ENCODE results near the gene CISD3. TPM values are rescaled to one million over a fixed set of nuclear protein-coding genes. Genes with fewer than 3 reads are reported as not detected.
A peak's percentile ranks its signal among the peaks of the same experiment; 100 is the strongest.

Gene CISD3
- total and polyA plus RNA-seq, 10 of the 15 experiments (the other 5 are each of a cell fraction or from before 2014, with no cell fraction given) = 2.6 to 38.1 (median 8.1) TPM

GRCh38 chr17:38713456-38714075 is 16.6 kb upstream of the CISD3 start:
- intact Hi-C loops (cut with micrococcal nuclease; ENCODE audit: unreplicated experiment) (no loop called here), in situ Hi-C loops (cut with MboI) (no loop called here)
- no peak for FAIRE-seq
- Histone ChIP-seq H3K79me2 (ENCODE audit: control insufficient read depth, insufficient read depth, low read length) (peaks cover 8% of the 10 kb centered on the region), H3K36me3 (ENCODE audit: control insufficient read depth in 2 of 2, insufficient read depth in 2 of 2, low read length in 1 of 2) (peaks cover 22 to 36% of the 10 kb centered on the region in 2 experiments), H3K4me2 (ENCODE audit: control insufficient read depth, insufficient read depth) (no peak overlapping the region), H2AFZ (ENCODE audit: control insufficient read depth, low read depth, low read length) (no peak overlapping the region), H3K9me3 (replicated peaks; ENCODE audit: control insufficient read depth, insufficient read depth, low read length) (no peaks in the 10 kb centered on the region), H3K9ac (ENCODE audit: control insufficient read depth, insufficient read depth, low read length) (no peak overlapping the region), H4K20me1 (ENCODE audit: control insufficient read depth, insufficient read depth) (no peaks in the 10 kb centered on the region), H3K4me1 (ENCODE audit: control insufficient read depth, insufficient read depth, low read length) (peaks cover 10% of the 10 kb centered on the region), H3K4me3 (no peak overlapping the region), H3K27ac (ENCODE audit: control insufficient read depth, insufficient read depth) (no peak overlapping the region), H3K27me3 (replicated peaks in 1 of 2; ENCODE audit: control insufficient read depth in 2 of 2, insufficient read depth in 2 of 2, low read length in 1 of 2) (no peaks in the 10 kb centered on the region)
- ATAC-seq = no peak
- RAD21 ChIA-PET (ENCODE audit: unreplicated experiment) = no interaction called here
- CTCF ChIA-PET = no interaction called here
- SMC1A ChIA-PET (ENCODE audit: uncharacterized antibody, unreplicated experiment) = no interaction called here
- no TSS peak for BruUV-seq (replicated peaks)
- 0 out of 2 replicates have a peak, but pooled peaks have one; percentile 13 for TF ChIP-seq NR2F1 (conservative IDR thresholded peaks at IDR 0.05)
- TF ChIP-seq GATAD2B (conservative IDR thresholded peaks at IDR 0.05; ENCODE audit: low read depth) = no peak
- no peak for TF ChIP-seq KDM1A (IDR thresholded peaks at IDR 0.05; ENCODE audit: borderline replicate concordance)
- DNase-seq (ENCODE audit: low read depth, low spot score) = no peak
- 80% methylated on average over 11 of the region's 11 CpGs for WGBS (ENCODE audit: insufficient coverage, insufficient replicate concordance, low lambda C conversion rate, missing lambda C conversion rate)
- POLR2A ChIA-PET = no interaction called here

- peaks cover 10% of the 10 kb centered on the region for H3K4me1 ChIP-seq (ENCODE audit: control insufficient read depth, insufficient read depth, low read length)
- intact Hi-C loops (cut with micrococcal nuclease; ENCODE audit: unreplicated experiment) (no loop called here), in situ Hi-C loops (cut with MboI) (no loop called here)
- no peak for FAIRE-seq
- ChIA-PET CTCF (interaction anchor here (2.8 kb wide), 1 partner anchor 20 kb away, joined by 11 read pairs; no protein-coding TSS in a partner anchor), RAD21 (ENCODE audit: unreplicated experiment) (no interaction called here), SMC1A (ENCODE audit: uncharacterized antibody, unreplicated experiment) (interaction anchor here (1.0 kb wide), 2 partner anchors 9 to 38 kb away, joined by 3 to 4 read pairs; no protein-coding TSS in a partner anchor), POLR2A (interaction anchor here (0.6 to 1.1 kb wide), 3 partner anchors 8 to 91 kb away, joined by 3 read pairs; no protein-coding TSS in a partner anchor)
- H3K27me3 ChIP-seq (replicated peaks in 1 of 2; ENCODE audit: control insufficient read depth in 2 of 2, insufficient read depth in 2 of 2, low read length in 1 of 2) = no peaks in the 10 kb centered on the region
- no TSS peak for BruUV-seq (replicated peaks)
- H3K27ac ChIP-seq (ENCODE audit: control insufficient read depth, insufficient read depth) = peak overlapping the region; percentile 33; the same call in 1 of the 2 replicates
- H3K9me3 ChIP-seq (replicated peaks; ENCODE audit: control insufficient read depth, insufficient read depth, low read length) = no peaks in the 10 kb centered on the region
- no peak overlapping the region for H2AFZ ChIP-seq (ENCODE audit: control insufficient read depth, low read depth, low read length)
- WGBS (ENCODE audit: insufficient coverage, insufficient replicate concordance, low lambda C conversion rate, missing lambda C conversion rate) = 58% methylated on average over 9 of the region's 9 CpGs
- DNase-seq (ENCODE audit: low read depth, low spot score) = no peak
- no peak for ATAC-seq
- no peak overlapping the region for H3K4me3 ChIP-seq
- H3K4me2 ChIP-seq (ENCODE audit: control insufficient read depth, insufficient read depth) = no peak overlapping the region
- peaks cover 15 to 21% of the 10 kb centered on the region in 2 experiments for H3K36me3 ChIP-seq (ENCODE audit: control insufficient read depth in 2 of 2, insufficient read depth in 2 of 2, low read length in 1 of 2)
- H4K20me1 ChIP-seq (ENCODE audit: control insufficient read depth, insufficient read depth) = no peaks in the 10 kb centered on the region
- peak overlapping the region; percentile 44 for H3K9ac ChIP-seq (ENCODE audit: control insufficient read depth, insufficient read depth, low read length)
- no peaks in the 10 kb centered on the region for H3K79me2 ChIP-seq (ENCODE audit: control insufficient read depth, insufficient read depth, low read length)
- TF ChIP-seq PBX3 (IDR thresholded peaks at IDR 0.05; ENCODE audit: insufficient replicate concordance, low read depth, low read length) (no peak), BCLAF1 (IDR thresholded peaks at IDR 0.05) (no peak), IRF5 (IDR thresholded peaks at IDR 0.05; ENCODE audit: borderline replicate concordance) (no peak), RB1 (IDR thresholded peaks at IDR 0.05; ENCODE audit: borderline replicate concordance) (no peak), POLR2AphosphoS2 (IDR thresholded peaks at IDR 0.05; ENCODE audit: low read depth, low read length) (0 out of 2 replicates have a peak, but pooled peaks have one; percentile 12), CBX3 (IDR thresholded peaks at IDR 0.05; ENCODE audit: borderline replicate concordance, low read depth) (no peak), MTA2 (IDR thresholded peaks at IDR 0.05; ENCODE audit: low read depth) (no peak)
These were observed 14.8 kb upstream of the CISD3 start for GRCh38 chr17:38715216-38715943.

Data from GM12878 (cell line).